ENCODE data around the gene RANBP2.
"Not testable (repeated sequence)": the region's sequence is repeated elsewhere in the genome, so short reads cannot be mapped to it uniquely, and the experiment has no call there.

- TF ChIP-seq MAX (IDR thresholded peaks at IDR 0.05); ZNF274 (IDR thresholded peaks at IDR 0.05; ENCODE audit: low read depth, low read length); FOSL1 (IDR thresholded peaks at IDR 0.05; ENCODE audit: low read depth); ZBTB33 (IDR thresholded peaks at IDR 0.05; ENCODE audit: extremely low read depth, insufficient replicate concordance, low read length); ZFX (IDR thresholded peaks at IDR 0.05); POLR2A (IDR thresholded peaks at IDR 0.05; ENCODE audit: borderline replicate concordance, extremely low read depth, insufficient read depth, insufficient read length); POLR2AphosphoS5 (IDR thresholded peaks at IDR 0.05; ENCODE audit: low read depth, low read length); REST (IDR thresholded peaks at IDR 0.05; ENCODE audit: low read depth); CTCF (IDR thresholded peaks at IDR 0.05 in 2 of 3, conservative IDR thresholded peaks at IDR 0.05 in 1 of 3; ENCODE audit: borderline replicate concordance in 1 of 3, insufficient read depth in 1 of 3, low read depth in 2 of 3, low read length in 2 of 3); SIN3A (IDR thresholded peaks at IDR 0.05; ENCODE audit: low read depth); EZH2phosphoT487 (IDR thresholded peaks at IDR 0.05; ENCODE audit: borderline replicate concordance): not testable (repeated sequence)
These were observed 43.3 kb downstream of the RANBP2 start for GRCh38 chr2:108762618-108763017.
